DMS153 treated with DMSO at 0.1 percent for 48 hours (cell line): ENCODE results near the gene ARMH3.
"Not testable (repeated sequence)": the region's sequence is repeated elsewhere in the genome, so short reads cannot be mapped to it uniquely, and the experiment has no call there.

ENCODE experiments used
- DNase-seq: peaks from one replicate; lab custom pipeline; 2025; ENCODE audit not compliant: unreplicated experiment; lab: John Stamatoyannopoulos, UW

ARMH3 gene

GRCh38 chr10:101993221-101993620 is 62.8 kb downstream of the ARMH3 start:
- no peak for DNase-seq

DNA sequence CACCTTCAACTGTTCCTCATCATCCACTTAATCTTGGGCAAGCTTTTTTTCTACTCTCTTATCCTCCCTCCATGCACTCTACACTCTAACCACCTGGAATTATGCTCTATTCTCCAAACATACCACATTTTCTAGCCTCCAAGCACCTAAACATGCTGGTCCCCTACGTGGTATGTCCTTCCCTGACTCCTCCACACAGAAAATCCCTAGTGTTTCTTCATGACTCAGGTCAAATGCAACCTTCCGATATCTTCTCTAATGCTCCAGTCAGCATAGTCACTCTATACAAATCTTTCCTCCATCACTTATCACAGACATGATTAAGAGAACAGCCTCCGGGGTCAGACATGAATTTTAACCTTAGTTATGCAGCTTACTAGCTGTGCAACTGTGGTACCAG is 68.8 kb downstream of the ARMH3 start:
- no peak for DNase-seq

- DNase-seq: peak; percentile 33
Observed at GRCh38 chr10:101986624-101986971, 69.4 kb downstream of the ARMH3 start.

- DNase-seq: not testable (repeated sequence)
Observed at GRCh38 chr10:101980677-101981076, 75.3 kb downstream of the ARMH3 start.

- DNase-seq: no peak
Observed at GRCh38 chr10:101974091-101974971, 81.6 kb downstream of the ARMH3 start.

DNA sequence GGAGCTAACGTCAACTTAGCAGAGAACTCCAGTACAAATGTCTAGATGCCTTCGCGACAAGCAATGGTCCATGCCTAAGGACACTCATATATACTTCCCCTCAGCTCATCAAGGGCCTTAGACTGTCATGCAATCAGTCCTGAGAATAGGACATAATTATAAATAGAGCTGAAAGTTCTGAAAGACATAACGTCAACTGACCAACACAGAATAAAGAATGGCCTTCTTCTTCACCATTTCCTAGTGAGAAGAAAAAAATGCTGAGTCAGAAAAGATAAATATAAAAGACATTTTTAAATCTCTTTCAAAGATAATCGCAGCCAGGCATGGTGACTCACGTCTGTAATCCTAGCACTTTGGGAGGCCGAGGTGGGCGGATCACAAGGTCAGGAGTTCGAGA is 83.2 kb downstream of the ARMH3 start:
- no peak for DNase-seq

DNA sequence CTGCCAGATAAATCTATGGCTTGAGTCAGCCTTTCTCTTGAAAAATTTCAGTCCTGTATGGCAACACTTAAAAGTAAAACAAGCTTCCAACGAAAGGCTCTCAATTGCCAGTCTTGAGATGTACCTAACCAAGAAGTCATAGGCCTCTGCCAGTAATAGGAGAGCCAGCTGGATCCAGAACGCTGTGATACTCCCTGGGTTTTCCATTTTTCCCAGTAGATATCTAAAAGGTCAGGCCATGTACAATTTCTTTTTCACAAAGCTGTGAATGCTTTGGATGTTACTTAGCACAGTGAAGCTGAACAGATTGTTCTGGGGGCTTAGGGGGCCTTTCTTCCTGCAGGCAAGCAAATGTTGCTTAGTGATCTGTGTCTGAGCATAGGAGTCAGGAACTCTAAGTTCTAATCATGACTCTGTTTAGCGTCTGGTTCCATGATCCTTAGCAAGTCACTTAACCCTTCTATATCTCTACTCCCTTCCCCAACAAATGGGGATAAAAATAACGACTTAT is 86.5 kb downstream of the ARMH3 start:
- no peak for DNase-seq

- DNase-seq: no peak
Observed at GRCh38 chr10:101968940-101969321, 87.0 kb downstream of the ARMH3 start.

DNA sequence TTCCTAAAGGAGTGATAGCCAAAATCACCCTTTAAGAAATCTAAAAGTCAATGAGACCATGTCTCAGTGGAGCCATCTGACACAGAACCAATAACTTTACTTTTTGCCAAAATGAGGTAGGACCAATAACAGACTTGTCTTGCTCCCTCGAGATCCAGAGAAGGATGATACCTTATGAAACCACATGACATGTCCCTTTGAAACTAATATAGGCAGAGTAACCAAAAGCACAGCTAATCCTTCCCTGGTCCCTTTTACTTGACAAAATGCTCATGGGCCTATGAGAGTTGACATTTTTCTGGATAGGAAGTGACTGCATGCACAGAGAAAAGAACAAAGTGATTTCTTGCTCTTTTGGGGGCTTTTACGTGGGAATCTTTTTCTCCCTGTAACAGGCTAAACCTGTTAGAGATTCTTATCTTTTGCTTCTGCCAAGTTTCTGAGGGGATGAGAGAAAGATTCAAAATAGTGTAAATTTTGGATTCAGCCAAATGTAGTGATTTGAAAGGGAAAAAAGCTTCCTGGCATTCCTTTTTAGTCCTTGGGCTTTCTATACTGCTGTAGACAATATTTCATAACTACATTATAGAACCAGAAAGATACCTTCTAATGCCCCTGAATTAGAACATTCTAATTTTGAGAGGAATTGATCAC is 87.6 kb downstream of the ARMH3 start:
- DNase-seq: no peak

DNA sequence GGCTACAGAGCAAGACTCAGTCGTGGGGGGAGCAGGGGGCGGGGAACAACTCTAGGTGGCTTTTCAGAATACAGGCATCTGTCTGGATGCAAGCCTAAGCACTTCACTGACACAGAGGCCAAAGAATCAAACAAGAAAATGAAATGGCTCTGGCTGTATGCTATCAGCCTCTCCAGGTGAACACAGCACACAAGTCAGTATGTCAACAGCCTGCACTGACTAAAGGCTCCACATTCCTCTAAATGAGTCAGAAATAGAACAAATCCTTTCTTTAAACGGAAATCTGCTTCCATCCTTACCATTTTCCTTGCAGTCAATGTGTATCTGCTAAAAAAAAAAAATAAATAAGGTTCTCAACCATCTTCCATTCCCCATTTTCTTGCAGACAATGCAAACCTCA is 88.3 kb downstream of the ARMH3 start:
- no peak for DNase-seq

GRCh38 chr10:101967119-101967518 is 88.9 kb downstream of the ARMH3 start:
- DNase-seq: no peak

DNA sequence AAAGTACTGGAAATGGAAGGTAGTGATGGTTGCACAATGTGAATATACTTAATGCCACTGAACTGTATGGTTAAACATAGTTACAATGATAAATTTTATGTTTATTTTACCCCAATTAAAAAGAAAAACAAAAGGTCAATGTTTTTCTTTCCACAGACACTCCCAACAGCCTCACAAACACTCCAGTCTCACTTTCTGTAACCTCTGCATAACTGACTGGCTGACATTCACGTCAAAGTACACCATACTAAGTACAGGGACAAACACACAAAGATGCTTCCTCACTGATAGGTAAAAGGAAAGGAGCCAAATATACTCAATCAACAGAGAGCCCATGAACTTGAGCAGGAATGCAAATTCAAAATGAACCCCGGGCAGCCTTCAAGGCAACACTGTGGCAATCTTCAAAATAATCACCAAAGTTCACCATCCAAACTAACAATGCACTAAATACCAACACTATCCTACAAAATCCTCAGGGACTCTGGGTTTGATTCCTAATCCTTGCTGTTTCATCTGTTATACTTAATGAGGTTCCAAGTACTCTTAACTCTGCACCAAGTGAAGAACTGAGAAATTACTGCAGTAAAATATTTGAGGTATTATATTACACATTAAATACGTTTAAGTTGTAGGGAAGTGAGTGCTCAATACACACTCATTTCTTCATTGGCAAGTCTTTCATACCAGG is 90.8 kb downstream of the ARMH3 start:
- DNase-seq: no peak

DNA sequence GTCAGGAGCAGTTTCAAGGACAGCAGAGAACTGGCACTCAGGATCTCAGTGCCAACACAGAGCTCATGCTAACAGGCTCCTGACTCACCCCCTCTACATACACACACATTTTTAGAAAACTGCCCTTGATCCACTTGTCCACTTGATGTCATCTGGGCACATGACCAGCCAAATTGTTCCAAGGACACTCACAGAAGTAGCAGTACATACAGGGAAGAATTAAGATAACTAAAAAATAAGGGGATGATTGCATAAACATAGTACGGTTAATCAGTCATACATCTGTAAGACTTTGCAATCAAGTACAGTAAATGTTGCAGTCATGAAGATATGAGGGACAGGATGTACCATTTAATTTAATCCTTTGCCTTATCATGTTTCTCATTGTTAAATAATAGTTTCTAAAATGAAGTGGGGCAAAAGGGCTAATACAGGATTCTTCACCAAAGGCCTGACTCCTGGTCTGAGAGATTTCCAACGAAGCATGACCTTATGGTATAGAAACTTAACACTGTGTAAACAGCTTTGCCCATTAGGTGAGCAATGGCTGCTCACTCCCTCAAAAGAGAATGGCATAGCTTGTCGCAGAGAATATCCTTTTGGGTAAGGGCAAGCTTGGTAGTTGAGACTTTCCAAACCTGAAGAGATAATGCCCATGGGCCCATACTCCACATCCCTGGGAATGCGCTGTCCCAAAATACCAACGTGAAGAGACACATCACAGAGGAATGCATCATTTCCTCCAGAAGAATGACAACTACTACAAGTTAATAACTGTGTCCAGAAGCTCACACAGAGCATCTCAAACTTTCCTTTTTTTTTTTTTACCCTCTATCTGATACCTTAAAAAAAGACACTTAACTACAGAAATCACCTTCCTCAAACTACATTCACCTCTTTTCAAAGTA is 94.1 kb downstream of the ARMH3 start:
- DNase-seq: peak; percentile 33

DNA sequence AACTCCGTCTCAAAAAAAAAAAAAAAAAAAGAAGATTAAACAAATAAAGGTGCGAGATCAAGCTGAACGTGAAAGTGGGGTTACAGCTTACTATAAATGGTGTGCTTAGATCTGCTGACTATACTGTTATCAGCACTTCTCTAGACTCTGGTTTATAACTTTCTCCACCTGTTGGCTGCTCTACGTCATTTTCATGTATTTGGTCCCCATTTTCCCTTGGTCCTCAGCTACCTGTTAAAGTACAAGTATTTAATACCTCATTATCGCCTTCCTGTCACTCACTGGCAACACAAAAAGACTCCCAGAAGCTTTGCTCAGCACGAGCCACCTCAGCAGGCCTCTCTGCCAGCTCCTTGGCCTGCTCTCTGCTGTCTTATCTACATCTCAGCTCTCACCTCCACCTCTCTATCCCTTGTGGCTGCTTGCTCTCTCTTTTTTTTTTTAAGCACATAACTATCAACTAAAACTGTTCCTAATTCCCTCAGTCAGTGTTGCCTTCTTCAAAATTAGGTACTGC is 95.0 kb downstream of the ARMH3 start:
- no peak for DNase-seq

DNA sequence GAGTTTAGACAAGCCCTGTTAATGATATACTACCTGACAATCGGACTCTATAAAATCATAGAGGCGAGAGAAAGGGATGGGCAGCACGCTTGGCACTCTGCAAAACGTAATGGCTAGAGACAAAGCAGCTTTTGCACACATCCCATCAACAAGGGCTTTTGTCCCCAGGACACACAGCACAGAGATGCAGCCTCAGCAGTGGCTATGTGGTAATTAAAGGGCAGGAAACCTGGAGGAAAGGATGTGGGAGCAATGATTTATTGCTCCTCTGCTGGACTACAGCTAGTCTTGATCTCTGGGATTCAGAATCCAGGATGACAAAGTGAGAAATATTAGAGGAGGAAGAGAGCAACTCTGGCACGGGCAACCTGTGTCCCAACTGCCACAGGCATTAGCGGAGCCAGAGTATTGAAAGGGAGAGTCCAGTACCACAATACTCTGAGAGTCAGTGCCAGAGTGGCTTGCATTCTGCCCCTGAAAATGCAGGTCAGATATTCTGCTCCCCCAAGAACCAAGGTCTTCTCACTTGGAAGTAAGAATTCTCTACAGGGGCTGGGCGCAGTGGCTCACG is 96.5 kb downstream of the ARMH3 start:
- DNase-seq: peak; percentile 40

DNA sequence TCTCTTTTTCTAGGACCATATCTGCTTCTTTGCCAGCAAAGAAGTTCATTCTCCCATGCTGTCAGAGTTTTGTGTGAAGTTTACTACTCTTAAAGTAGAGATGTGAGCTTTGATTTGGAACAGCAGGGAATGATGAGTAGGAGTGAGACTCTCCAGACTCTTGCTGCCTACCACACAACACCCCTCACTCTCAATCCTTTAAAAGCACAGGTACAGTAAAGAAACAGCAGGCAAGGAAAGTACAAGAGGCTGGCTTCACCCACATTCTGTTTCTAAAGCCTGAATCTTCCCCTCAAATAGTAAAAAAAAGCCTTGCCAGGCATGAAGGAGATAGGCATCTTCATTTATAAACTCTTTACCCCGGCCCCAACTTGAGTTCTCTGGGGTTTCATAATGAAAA is 97.3 kb downstream of the ARMH3 start:
- no peak for DNase-seq

- DNase-seq: no peak
Observed at GRCh38 chr10:101956898-101957297, 99.1 kb downstream of the ARMH3 start.

GRCh38 chr10:101956117-101956516 is 99.9 kb downstream of the ARMH3 start:
- no peak for DNase-seq

- DNase-seq: no peak
Observed at GRCh38 chr10:101952191-101952590, 103.8 kb downstream of the ARMH3 start.

DNA sequence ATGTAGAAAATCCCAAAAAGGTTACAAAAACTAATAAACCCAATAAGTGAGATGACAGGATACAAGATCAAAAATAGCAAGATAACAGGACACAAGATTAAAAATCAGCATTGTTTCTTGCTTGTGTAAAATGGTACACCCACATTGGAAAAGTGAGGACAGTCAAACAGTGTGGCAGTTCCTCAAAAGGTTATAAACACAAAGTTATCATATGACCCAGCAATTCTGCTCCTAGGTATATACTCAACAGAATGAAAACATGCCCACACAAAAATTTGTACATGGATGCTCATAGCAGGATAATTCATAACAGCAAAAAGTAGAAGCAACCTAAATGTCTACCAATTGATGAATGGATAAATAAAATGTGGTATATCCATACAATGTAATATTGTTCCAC is 105.8 kb downstream of the ARMH3 start:
- DNase-seq: no peak
